Measurements from ENCODE around the gene EPHA8. TPM values are rescaled to one million over a fixed set of nuclear protein-coding genes. Genes with fewer than 3 reads are reported as not detected.

EPHA8 gene
- total RNA-seq, 2 experiments from 2014 or later = not detected

- ChIA-PET CTCF (no interaction called here), POLR2A (no interaction called here)
- Mint-ChIP-seq H3K9me3 (no peaks in the 10 kb centered on the region), H3K27me3 (no peaks in the 10 kb centered on the region), H3K36me3 (ENCODE audit: low read depth) (no peaks in the 10 kb centered on the region), H3K4me3 (no peak overlapping the region), H3K4me1 (no peaks in the 10 kb centered on the region), H3K27ac (no peak overlapping the region)
- DNase-seq = no peak
Measured at GRCh38 chr1:22597301-22597965, 34.1 kb downstream of the EPHA8 start.

- no peaks in the 10 kb centered on the region for H3K36me3 Mint-ChIP-seq (ENCODE audit: low read depth)
- H3K4me3 Mint-ChIP-seq = no peak overlapping the region
- DNase-seq = no peak
- H3K4me1 Mint-ChIP-seq = no peaks in the 10 kb centered on the region
- ChIA-PET POLR2A (no interaction called here), CTCF (no interaction called here)
- H3K9me3 Mint-ChIP-seq = no peaks in the 10 kb centered on the region
- H3K27me3 Mint-ChIP-seq = no peaks in the 10 kb centered on the region
- H3K27ac Mint-ChIP-seq = no peak overlapping the region
Measured at GRCh38 chr1:22597996-22598395, 34.7 kb downstream of the EPHA8 start.

- H3K4me1 Mint-ChIP-seq = no peaks in the 10 kb centered on the region
- no peak for DNase-seq
- H3K36me3 Mint-ChIP-seq (ENCODE audit: low read depth) = no peaks in the 10 kb centered on the region
- H3K9me3 Mint-ChIP-seq = no peaks in the 10 kb centered on the region
- no peak overlapping the region for H3K4me3 Mint-ChIP-seq
- no peaks in the 10 kb centered on the region for H3K27me3 Mint-ChIP-seq
- ChIA-PET POLR2A (no interaction called here), CTCF (interaction anchor here (0.6 kb wide), 1 partner anchor 383 kb away, joined by 3 read pairs; no protein-coding TSS in a partner anchor)
- no peak overlapping the region for H3K27ac Mint-ChIP-seq
Measured at GRCh38 chr1:22598736-22599135, 35.4 kb downstream of the EPHA8 start.

GRCh38 chr1:22600071-22600816 lies 37.0 kb downstream of the EPHA8 start:
- ChIA-PET POLR2A (no interaction called here), CTCF (no interaction called here)
- Mint-ChIP-seq H3K27me3 (peaks cover 5% of the 10 kb centered on the region), H3K9me3 (no peaks in the 10 kb centered on the region), H3K4me1 (no peaks in the 10 kb centered on the region), H3K27ac (no peak overlapping the region), H3K36me3 (ENCODE audit: low read depth) (no peaks in the 10 kb centered on the region), H3K4me3 (no peak overlapping the region)
- DNase-seq = no peak

- H3K9me3 Mint-ChIP-seq = no peaks in the 10 kb centered on the region
- POLR2A ChIA-PET = no interaction called here
- no peak overlapping the region for H3K4me3 Mint-ChIP-seq
- CTCF ChIA-PET = no interaction called here
- no peak overlapping the region for H3K27ac Mint-ChIP-seq
- H3K4me1 Mint-ChIP-seq = no peaks in the 10 kb centered on the region
- no peak for DNase-seq
- no peaks in the 10 kb centered on the region for H3K36me3 Mint-ChIP-seq (ENCODE audit: low read depth)
- H3K27me3 Mint-ChIP-seq = peaks cover 11% of the 10 kb centered on the region
Measured at GRCh38 chr1:22600817-22601605, 37.7 kb downstream of the EPHA8 start.

GRCh38 chr1:22601610-22602009 lies 38.3 kb downstream of the EPHA8 start:
- ChIA-PET CTCF (no interaction called here), POLR2A (no interaction called here)
- no peak overlapping the region for H3K27ac Mint-ChIP-seq
- DNase-seq = no peak
- no peaks in the 10 kb centered on the region for H3K36me3 Mint-ChIP-seq (ENCODE audit: low read depth)
- H3K27me3 Mint-ChIP-seq = peaks cover 16% of the 10 kb centered on the region
- no peaks in the 10 kb centered on the region for H3K9me3 Mint-ChIP-seq
- no peaks in the 10 kb centered on the region for H3K4me1 Mint-ChIP-seq
- no peak overlapping the region for H3K4me3 Mint-ChIP-seq

GRCh38 chr1:22602060-22602740 lies 38.9 kb downstream of the EPHA8 start:
- Mint-ChIP-seq H3K27me3 (peaks cover 16% of the 10 kb centered on the region), H3K27ac (no peak overlapping the region), H3K36me3 (ENCODE audit: low read depth) (no peaks in the 10 kb centered on the region), H3K4me1 (no peaks in the 10 kb centered on the region), H3K9me3 (no peaks in the 10 kb centered on the region), H3K4me3 (no peak overlapping the region)
- POLR2A ChIA-PET = no interaction called here
- CTCF ChIA-PET = no interaction called here
- no peak for DNase-seq

- DNase-seq = no peak
- Mint-ChIP-seq H3K27ac (no peak overlapping the region), H3K27me3 (peaks cover 20% of the 10 kb centered on the region), H3K4me3 (no peak overlapping the region), H3K36me3 (ENCODE audit: low read depth) (no peaks in the 10 kb centered on the region), H3K4me1 (no peaks in the 10 kb centered on the region), H3K9me3 (no peaks in the 10 kb centered on the region)
- CTCF ChIA-PET = no interaction called here
- POLR2A ChIA-PET = no interaction called here
Measured at GRCh38 chr1:22606161-22606560, 42.9 kb downstream of the EPHA8 start.

- Mint-ChIP-seq H3K4me3 (no peak overlapping the region), H3K27me3 (peaks cover 20% of the 10 kb centered on the region), H3K36me3 (ENCODE audit: low read depth) (no peaks in the 10 kb centered on the region), H3K9me3 (no peaks in the 10 kb centered on the region), H3K27ac (no peak overlapping the region), H3K4me1 (no peaks in the 10 kb centered on the region)
- POLR2A ChIA-PET = no interaction called here
- CTCF ChIA-PET = no interaction called here
- no peak for DNase-seq
Measured at GRCh38 chr1:22607154-22607553, 43.9 kb downstream of the EPHA8 start.

- H3K4me1 Mint-ChIP-seq = no peaks in the 10 kb centered on the region
- no peaks in the 10 kb centered on the region for H3K36me3 Mint-ChIP-seq (ENCODE audit: low read depth)
- CTCF ChIA-PET = no interaction called here
- no peaks in the 10 kb centered on the region for H3K9me3 Mint-ChIP-seq
- H3K4me3 Mint-ChIP-seq = no peak overlapping the region
- DNase-seq = no peak
- no peak overlapping the region for H3K27ac Mint-ChIP-seq
- peaks cover 20% of the 10 kb centered on the region for H3K27me3 Mint-ChIP-seq
- POLR2A ChIA-PET = no interaction called here
Measured at GRCh38 chr1:22608361-22608760, 45.1 kb downstream of the EPHA8 start.

- no peaks in the 10 kb centered on the region for H3K36me3 Mint-ChIP-seq (ENCODE audit: low read depth)
- H3K9me3 Mint-ChIP-seq = no peaks in the 10 kb centered on the region
- H3K27ac Mint-ChIP-seq = no peak overlapping the region
- no peak overlapping the region for H3K4me3 Mint-ChIP-seq
- POLR2A ChIA-PET = no interaction called here
- H3K27me3 Mint-ChIP-seq = peaks cover 20% of the 10 kb centered on the region
- H3K4me1 Mint-ChIP-seq = no peaks in the 10 kb centered on the region
- DNase-seq = no peak
- CTCF ChIA-PET = no interaction called here
Measured at GRCh38 chr1:22609291-22609690, 46.0 kb downstream of the EPHA8 start.

- Mint-ChIP-seq H3K9me3 (no peaks in the 10 kb centered on the region), H3K36me3 (ENCODE audit: low read depth) (no peaks in the 10 kb centered on the region)
- CTCF ChIA-PET = interaction anchor here (0.5 to 0.8 kb wide), 2 partner anchors 11 to 520 kb away, joined by 3 read pairs; no protein-coding TSS in a partner anchor
Measured at GRCh38 chr1:22611530-22611947, 48.2 kb downstream of the EPHA8 start.

More at GRCh38 chr1:22611530-22611947, 48.2 kb downstream of the EPHA8 start:
- H3K27me3 Mint-ChIP-seq = peaks cover 4% of the 10 kb centered on the region
- no peak overlapping the region for H3K4me3 Mint-ChIP-seq
- POLR2A ChIA-PET = no interaction called here
- no peak overlapping the region for H3K27ac Mint-ChIP-seq
- H3K4me1 Mint-ChIP-seq = no peaks in the 10 kb centered on the region
- DNase-seq = peak; percentile 52

Data from activated CD4-positive, alpha-beta memory T cell treated with anti-CD3 and anti-CD28 coated beads, Interleukin-2, amount 10 ng/mL, durations not matched to agents 7 days and 5 days (primary cell).